ELF-1 (cell line): ENCODE data around the gene ASB10.
A peak's percentile ranks its signal among the peaks of the same experiment; 100 is the strongest.

Source experiments
- DNase-seq: peaks from one replicate; pipeline ENCODE4 v3.0.0-alpha.2; 2016; ENCODE audit warnings: low read depth, low spot score

Gene ASB10

GRCh38 chr7:151135866-151136843 lies 50.9 kb downstream of the ASB10 start:
- DNase-seq: no peak

- DNase-seq: no peak
Observed at GRCh38 chr7:151135525-151135845, 51.6 kb downstream of the ASB10 start.

- DNase-seq: no peak
Observed at GRCh38 chr7:151134743-151135524, 52.1 kb downstream of the ASB10 start.

- DNase-seq: no peak
Observed at GRCh38 chr7:151133986-151134742, 52.9 kb downstream of the ASB10 start.

- no peak for DNase-seq
Observed at GRCh38 chr7:151133266-151133985, 53.6 kb downstream of the ASB10 start.

- DNase-seq: no peak
Observed at GRCh38 chr7:151132461-151133205, 54.4 kb downstream of the ASB10 start.

GRCh38 chr7:151131592-151132293 lies 55.3 kb downstream of the ASB10 start:
- DNase-seq: no peak

GRCh38 chr7:151131224-151131591 lies 55.8 kb downstream of the ASB10 start:
- no peak for DNase-seq

GRCh38 chr7:151130741-151131157 lies 56.3 kb downstream of the ASB10 start:
- DNase-seq: no peak

GRCh38 chr7:151129960-151130591 lies 57.0 kb downstream of the ASB10 start:
- no peak for DNase-seq

- DNase-seq: no peak
Observed at GRCh38 chr7:151129117-151129959, 57.7 kb downstream of the ASB10 start.

GRCh38 chr7:151128716-151129115 lies 58.3 kb downstream of the ASB10 start:
- DNase-seq: no peak

- DNase-seq: no peak
Observed at GRCh38 chr7:151128144-151128543, 58.9 kb downstream of the ASB10 start.

GRCh38 chr7:151126491-151127137 lies 60.4 kb downstream of the ASB10 start:
- DNase-seq: peak; percentile 51

GRCh38 chr7:151125846-151126481 lies 61.1 kb downstream of the ASB10 start:
- DNase-seq: no peak
